Glutamatergic neuron (in vitro differentiated cells): Measurements from ENCODE around the gene SNRNP25. TPM values are rescaled to one million over a fixed set of nuclear protein-coding genes. Genes with fewer than 3 reads are reported as not detected.
"Not testable (repeated sequence)": the region's sequence is repeated elsewhere in the genome, so short reads cannot be mapped to it uniquely, and the experiment has no call there.

Experiments used
- DNase-seq: peaks from one replicate; pipeline ENCODE4 v3.0.0; 2022
- H3K27ac Mint-ChIP-seq: one replicate; pipeline ENCODE4 v1.8.0; 2020; ENCODE audit warnings: mild to moderate bottlenecking, mixed read lengths, inconsistent platforms; ENCODE audit not compliant: unreplicated experiment
- H3K27me3 Mint-ChIP-seq: one replicate; pipeline ENCODE4 v1.8.0; 2020; ENCODE audit warnings: mild to moderate bottlenecking, moderate library complexity, mixed read lengths, inconsistent platforms; ENCODE audit not compliant: unreplicated experiment
- H3K36me3 Mint-ChIP-seq: one replicate; pipeline ENCODE4 v1.8.0; 2020; ENCODE audit warnings: mild to moderate bottlenecking, mixed read lengths, inconsistent platforms; ENCODE audit not compliant: unreplicated experiment
- H3K4me1 Mint-ChIP-seq: one replicate; pipeline ENCODE4 v1.8.0; 2020; ENCODE audit warnings: mild to moderate bottlenecking, low read depth, mixed read lengths, inconsistent platforms; ENCODE audit not compliant: unreplicated experiment
- H3K4me3 Mint-ChIP-seq: one replicate; pipeline ENCODE4 v1.8.0; 2020; ENCODE audit warnings: mild to moderate bottlenecking, mixed read lengths, inconsistent platforms; ENCODE audit not compliant: unreplicated experiment
- H3K9me3 Mint-ChIP-seq: one replicate; pipeline ENCODE4 v1.8.0; 2020; ENCODE audit warnings: mild to moderate bottlenecking, moderate library complexity, mixed read lengths, inconsistent platforms; ENCODE audit not compliant: unreplicated experiment
- CTCF ChIP-seq: fragments of 200-600 bp; sonication (generic); IDR thresholded peaks from one replicate; pipeline ENCODE4 v1.5.0; 2021; ENCODE audit not compliant: partially characterized antibody, unreplicated experiment
- total RNA-seq: library from RNA; stranded (reverse); fragmentation: NEBNext Ultra II Directional; extraction: Animal tissue kit (Norgen Biotek cat#: 25700); gene quantifications from one replicate; pipeline ENCODE4 v1.2.1, GENCODE V29; 2021; ENCODE audit not compliant: unreplicated experiment

Gene SNRNP25
- total RNA-seq, 1 donor from 2014 or later, result 21.5 TPM

GRCh38 chr16:36336-36984 lies 17.2 kb upstream of the SNRNP25 start:
- no peak for DNase-seq
- peaks cover 11% of the 10 kb centered on the region for H3K9me3 Mint-ChIP-seq
- peaks cover 4% of the 10 kb centered on the region for H3K27me3 Mint-ChIP-seq
- H3K4me3 Mint-ChIP-seq, result no peak overlapping the region
- no peak overlapping the region for H3K27ac Mint-ChIP-seq
- peaks cover 9% of the 10 kb centered on the region for H3K4me1 Mint-ChIP-seq
- H3K36me3 Mint-ChIP-seq, result no peaks in the 10 kb centered on the region
- TF ChIP-seq CTCF, result no peak

GRCh38 chr16:37511-37910 lies 16.1 kb upstream of the SNRNP25 start:
- H3K27ac Mint-ChIP-seq, result no peak overlapping the region
- peaks cover 9% of the 10 kb centered on the region for H3K4me1 Mint-ChIP-seq
- peaks cover 5% of the 10 kb centered on the region for H3K36me3 Mint-ChIP-seq
- no peak for TF ChIP-seq CTCF
- no peak for DNase-seq
- no peak overlapping the region for H3K4me3 Mint-ChIP-seq
- peaks cover 4% of the 10 kb centered on the region for H3K27me3 Mint-ChIP-seq
- peaks cover 16% of the 10 kb centered on the region for H3K9me3 Mint-ChIP-seq

- not testable (repeated sequence) for DNase-seq, H3K27me3 Mint-ChIP-seq, H3K36me3 Mint-ChIP-seq, H3K4me3 Mint-ChIP-seq, H3K27ac Mint-ChIP-seq, H3K4me1 Mint-ChIP-seq
- H3K9me3 Mint-ChIP-seq, result peaks cover 16% of the 10 kb centered on the region
These were observed 15.4 kb upstream of the SNRNP25 start for GRCh38 chr16:38206-38605.

- Mint-ChIP-seq H3K27me3 (peaks cover 4% of the 10 kb centered on the region), H3K4me1 (peaks cover 6% of the 10 kb centered on the region), H3K4me3 (no peak overlapping the region), H3K9me3 (peaks cover 15% of the 10 kb centered on the region), H3K36me3 (peaks cover 5% of the 10 kb centered on the region), H3K27ac (no peak overlapping the region)
- DNase-seq, result no peak
- TF ChIP-seq CTCF, result no peak
These were observed 14.4 kb upstream of the SNRNP25 start for GRCh38 chr16:38941-39892.

GRCh38 chr16:41439-42068 lies 12.1 kb upstream of the SNRNP25 start:
- Mint-ChIP-seq H3K36me3 (peaks cover 5% of the 10 kb centered on the region), H3K4me1 (peaks cover 1% of the 10 kb centered on the region), H3K9me3 (peaks cover 9% of the 10 kb centered on the region), H3K27me3 (no peaks in the 10 kb centered on the region), H3K4me3 (no peak overlapping the region), H3K27ac (no peak overlapping the region)
- no peak for TF ChIP-seq CTCF
- DNase-seq, result no peak
